GM12864 (cell line): ENCODE measurements around the gene AMMECR1.

Experiments
- DNase-seq: peaks from one replicate; pipeline ENCODE4 v3.0.0-alpha.2; 2011; ENCODE audit warnings: low read depth
- H3K4me3 ChIP-seq: 2 replicates; pipeline ENCODE4 v1.5.1; 2011; ENCODE audit warnings: mild to moderate bottlenecking, low read depth, low read length, control low read depth
- TF ChIP-seq, protein P1 (sequence below): IDR thresholded peaks from 2 replicates; pipeline ENCODE4 v1.5.1; 2011; ENCODE audit warnings: low read depth, mild to moderate bottlenecking, moderate library complexity, low read length, control low read depth, inconsistent platforms; ENCODE audit errors: missing control alignments

AMMECR1 gene

DNA sequence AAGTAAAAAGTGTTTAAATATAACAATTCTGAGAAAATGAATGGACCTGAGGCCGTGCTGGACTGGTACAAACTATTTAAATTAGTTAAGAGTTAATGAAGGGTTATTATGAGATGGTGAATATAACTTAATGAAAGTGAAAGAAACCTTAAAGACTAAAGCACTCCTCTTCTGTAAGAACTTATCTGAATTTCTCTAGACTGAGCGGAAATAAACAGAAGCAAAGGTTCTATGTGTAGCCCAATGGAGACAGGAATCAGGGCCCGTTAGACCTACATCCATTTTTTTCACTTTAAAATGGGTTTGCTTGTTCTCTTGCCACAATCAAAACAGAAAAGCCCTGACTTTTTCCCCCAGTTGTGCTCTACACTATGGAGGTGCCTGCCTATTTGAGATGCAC is 14.9 kb downstream of the AMMECR1 start:
- DNase-seq: no peak
- TF ChIP-seq, protein P1, sequence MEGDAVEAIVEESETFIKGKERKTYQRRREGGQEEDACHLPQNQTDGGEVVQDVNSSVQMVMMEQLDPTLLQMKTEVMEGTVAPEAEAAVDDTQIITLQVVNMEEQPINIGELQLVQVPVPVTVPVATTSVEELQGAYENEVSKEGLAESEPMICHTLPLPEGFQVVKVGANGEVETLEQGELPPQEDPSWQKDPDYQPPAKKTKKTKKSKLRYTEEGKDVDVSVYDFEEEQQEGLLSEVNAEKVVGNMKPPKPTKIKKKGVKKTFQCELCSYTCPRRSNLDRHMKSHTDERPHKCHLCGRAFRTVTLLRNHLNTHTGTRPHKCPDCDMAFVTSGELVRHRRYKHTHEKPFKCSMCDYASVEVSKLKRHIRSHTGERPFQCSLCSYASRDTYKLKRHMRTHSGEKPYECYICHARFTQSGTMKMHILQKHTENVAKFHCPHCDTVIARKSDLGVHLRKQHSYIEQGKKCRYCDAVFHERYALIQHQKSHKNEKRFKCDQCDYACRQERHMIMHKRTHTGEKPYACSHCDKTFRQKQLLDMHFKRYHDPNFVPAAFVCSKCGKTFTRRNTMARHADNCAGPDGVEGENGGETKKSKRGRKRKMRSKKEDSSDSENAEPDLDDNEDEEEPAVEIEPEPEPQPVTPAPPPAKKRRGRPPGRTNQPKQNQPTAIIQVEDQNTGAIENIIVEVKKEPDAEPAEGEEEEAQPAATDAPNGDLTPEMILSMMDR: no peak
- H3K4me3 ChIP-seq: no peak overlapping the region

DNA sequence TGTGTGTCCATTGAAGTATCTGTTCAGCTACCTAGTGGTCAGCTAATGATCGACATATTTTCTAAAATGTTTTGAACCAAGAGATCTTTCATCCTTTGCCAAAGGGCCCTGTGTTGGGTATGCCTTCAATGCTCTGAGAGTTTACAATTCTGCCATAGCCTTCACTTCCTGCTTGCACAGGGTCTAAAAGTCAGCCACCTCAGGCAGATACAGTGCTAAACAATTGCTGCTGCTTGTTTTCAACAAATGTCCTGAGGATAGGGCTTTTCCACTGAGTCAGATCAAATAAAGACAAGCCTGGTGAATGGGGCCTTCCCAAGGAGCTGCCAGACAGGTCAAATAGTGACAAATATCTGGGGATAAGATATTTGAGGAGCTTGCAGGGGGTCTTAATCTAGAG is 16.7 kb downstream of the AMMECR1 start:
- TF ChIP-seq, protein P1: no peak
- no peak for DNase-seq
- H3K4me3 ChIP-seq: no peak overlapping the region

DNA sequence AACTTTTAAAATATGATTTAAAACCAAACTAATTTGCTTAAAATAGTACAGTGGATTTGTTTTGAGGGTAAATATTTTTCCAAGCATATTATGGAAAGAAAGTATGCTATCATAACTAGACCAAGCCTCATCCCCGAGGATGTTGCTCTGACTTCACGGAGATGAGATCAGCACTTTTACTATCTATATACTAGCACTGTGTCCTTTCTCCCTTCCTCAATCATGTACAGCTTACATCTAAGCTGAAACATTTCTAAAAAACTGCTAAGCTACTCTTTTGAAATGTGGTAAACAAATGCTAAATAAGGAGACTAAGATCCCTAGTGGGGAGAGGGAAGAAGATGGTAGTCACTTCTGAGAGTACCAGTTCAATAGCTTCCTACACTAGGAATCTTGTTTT is 23.8 kb downstream of the AMMECR1 start:
- TF ChIP-seq, protein P1: no peak
- no peak for DNase-seq
- H3K4me3 ChIP-seq: no peak overlapping the region

DNA sequence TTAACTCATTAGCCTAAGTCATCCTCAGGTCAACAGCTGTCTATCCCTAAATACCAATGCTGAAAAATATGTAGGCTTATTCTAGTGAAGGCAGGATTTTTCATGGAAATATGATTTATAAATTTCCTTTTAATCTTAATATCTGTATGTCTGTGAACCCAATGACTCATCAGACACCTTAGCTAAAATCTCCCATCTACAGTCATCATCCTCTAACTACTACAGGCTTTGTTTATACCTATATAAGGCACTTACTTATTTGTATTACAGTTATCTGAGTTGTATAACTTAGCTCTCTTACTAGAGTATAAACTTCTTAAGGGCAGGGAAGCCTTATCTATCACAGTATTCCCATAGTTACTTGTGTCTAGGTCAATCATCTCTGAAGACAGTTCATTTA is 24.2 kb downstream of the AMMECR1 start:
- no peak for DNase-seq
- H3K4me3 ChIP-seq: no peak overlapping the region
- TF ChIP-seq, protein P1: no peak

DNA sequence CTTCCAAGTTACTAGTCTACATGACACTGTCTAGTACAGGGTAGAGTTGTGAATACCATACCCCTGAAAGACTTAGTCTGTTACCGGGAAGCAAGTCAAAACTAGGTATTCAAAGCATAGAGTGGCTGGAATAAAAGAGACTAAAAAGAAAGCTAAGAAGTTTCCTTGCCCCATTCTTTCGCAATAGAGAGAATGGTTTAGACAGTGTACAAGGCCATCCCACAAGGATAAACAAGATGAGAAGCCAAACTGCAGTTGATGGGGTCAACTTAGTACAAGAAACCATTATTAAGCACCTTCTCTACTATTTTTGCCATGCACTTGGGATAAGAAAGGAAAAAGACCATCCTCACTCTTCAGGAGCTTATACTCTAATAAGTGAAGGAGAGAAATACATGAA is 30.3 kb downstream of the AMMECR1 start:
- DNase-seq: no peak
- TF ChIP-seq, protein P1: no peak
- H3K4me3 ChIP-seq: no peak overlapping the region

DNA sequence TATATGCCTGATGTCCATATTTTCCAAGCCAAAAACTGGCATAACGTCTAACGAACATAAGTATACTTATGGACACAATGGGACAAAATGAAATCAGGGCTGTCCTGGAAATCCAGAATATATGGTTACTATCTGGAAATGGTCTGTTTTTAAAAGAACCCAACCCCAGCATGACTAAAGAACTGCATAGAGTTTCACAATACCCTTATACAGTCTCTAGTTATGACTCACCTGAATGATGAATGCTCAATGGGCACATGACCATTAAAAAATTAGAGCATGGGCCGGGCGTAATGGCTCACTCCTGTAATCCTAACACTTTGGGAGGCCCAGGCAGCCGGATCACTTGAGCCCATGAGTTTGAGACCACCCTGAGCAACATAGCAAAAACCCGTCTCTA is 31.8 kb downstream of the AMMECR1 start:
- H3K4me3 ChIP-seq: no peak overlapping the region
- no peak for DNase-seq
- TF ChIP-seq, protein P1: no peak

DNA sequence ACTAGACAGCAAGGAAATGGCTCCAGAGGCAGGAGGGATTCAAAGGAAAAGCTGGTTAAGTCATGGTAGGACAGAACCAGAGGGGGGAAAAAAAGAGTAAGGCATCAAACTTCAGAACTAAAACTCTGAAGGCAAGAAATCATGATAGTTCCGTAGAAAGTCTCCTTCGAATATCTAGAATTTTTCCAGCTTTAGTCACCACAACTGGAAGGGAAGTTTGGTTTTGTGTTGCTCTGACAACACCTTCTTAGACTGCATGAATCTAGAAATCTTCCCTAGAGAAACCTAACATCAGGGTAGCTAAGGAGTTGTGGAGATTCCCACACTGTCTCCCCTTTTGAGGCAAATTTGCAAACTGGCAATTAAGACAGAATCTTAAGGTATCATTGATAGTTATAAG is 33.7 kb downstream of the AMMECR1 start:
- H3K4me3 ChIP-seq: no peak overlapping the region
- TF ChIP-seq, protein P1: no peak
- DNase-seq: no peak
